Measurements from ENCODE around the gene AMOT. TPM values are rescaled to one million over a fixed set of nuclear protein-coding genes. Genes with fewer than 3 reads are reported as not detected.

AMOT gene
- total and polyA plus RNA-seq, 2 experiments from 2014 or later = 2.1 to 5.4 TPM

GRCh38 chrX:112846782-112847181 lies 6.2 kb upstream of the AMOT start:
- no peak overlapping the region for H3K27ac Mint-ChIP-seq
- DNase-seq (ENCODE audit: low spot score) (no peak), ATAC-seq (no peak)
- H2AFZ ChIP-seq = no peak overlapping the region
- H3K4me3 Mint-ChIP-seq = no peak overlapping the region
- H3K4me1 ChIP-seq (ENCODE audit: insufficient read depth) = no peaks in the 10 kb centered on the region
- H3K36me3 Mint-ChIP-seq (ENCODE audit: low read depth) = no peaks in the 10 kb centered on the region
- H3K79me2 ChIP-seq (replicated peaks; ENCODE audit: insufficient read depth) = no peaks in the 10 kb centered on the region
- H3K27me3 Mint-ChIP-seq (ENCODE audit: insufficient read depth, low read depth, poor library complexity) = no peaks in the 10 kb centered on the region
- TF ChIP-seq EZH2phosphoT487 (IDR thresholded peaks at IDR 0.05; ENCODE audit: unreplicated experiment) (no peak), EZH2 (IDR thresholded peaks at IDR 0.05; ENCODE audit: low read depth, unreplicated experiment) (no peak)
- TF ChIP-seq, protein P1, sequence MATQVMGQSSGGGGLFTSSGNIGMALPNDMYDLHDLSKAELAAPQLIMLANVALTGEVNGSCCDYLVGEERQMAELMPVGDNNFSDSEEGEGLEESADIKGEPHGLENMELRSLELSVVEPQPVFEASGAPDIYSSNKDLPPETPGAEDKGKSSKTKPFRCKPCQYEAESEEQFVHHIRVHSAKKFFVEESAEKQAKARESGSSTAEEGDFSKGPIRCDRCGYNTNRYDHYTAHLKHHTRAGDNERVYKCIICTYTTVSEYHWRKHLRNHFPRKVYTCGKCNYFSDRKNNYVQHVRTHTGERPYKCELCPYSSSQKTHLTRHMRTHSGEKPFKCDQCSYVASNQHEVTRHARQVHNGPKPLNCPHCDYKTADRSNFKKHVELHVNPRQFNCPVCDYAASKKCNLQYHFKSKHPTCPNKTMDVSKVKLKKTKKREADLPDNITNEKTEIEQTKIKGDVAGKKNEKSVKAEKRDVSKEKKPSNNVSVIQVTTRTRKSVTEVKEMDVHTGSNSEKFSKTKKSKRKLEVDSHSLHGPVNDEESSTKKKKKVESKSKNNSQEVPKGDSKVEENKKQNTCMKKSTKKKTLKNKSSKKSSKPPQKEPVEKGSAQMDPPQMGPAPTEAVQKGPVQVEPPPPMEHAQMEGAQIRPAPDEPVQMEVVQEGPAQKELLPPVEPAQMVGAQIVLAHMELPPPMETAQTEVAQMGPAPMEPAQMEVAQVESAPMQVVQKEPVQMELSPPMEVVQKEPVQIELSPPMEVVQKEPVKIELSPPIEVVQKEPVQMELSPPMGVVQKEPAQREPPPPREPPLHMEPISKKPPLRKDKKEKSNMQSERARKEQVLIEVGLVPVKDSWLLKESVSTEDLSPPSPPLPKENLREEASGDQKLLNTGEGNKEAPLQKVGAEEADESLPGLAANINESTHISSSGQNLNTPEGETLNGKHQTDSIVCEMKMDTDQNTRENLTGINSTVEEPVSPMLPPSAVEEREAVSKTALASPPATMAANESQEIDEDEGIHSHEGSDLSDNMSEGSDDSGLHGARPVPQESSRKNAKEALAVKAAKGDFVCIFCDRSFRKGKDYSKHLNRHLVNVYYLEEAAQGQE (IDR thresholded peaks at IDR 0.05; ENCODE audit: unreplicated experiment) = no peak
- H3K4me1 Mint-ChIP-seq = peaks cover 5% of the 10 kb centered on the region
- no peaks in the 10 kb centered on the region for H3K27me3 ChIP-seq (ENCODE audit: insufficient read depth)
- no peaks in the 10 kb centered on the region for H3K36me3 ChIP-seq (ENCODE audit: insufficient read depth)
- no peaks in the 10 kb centered on the region for H4K20me1 ChIP-seq (replicated peaks; ENCODE audit: insufficient read depth)
- no peak overlapping the region for H3K4me3 ChIP-seq
- H3K9me2 ChIP-seq (ENCODE audit: insufficient read depth) = no peaks in the 10 kb centered on the region
- H3K9me3 Mint-ChIP-seq = no peaks in the 10 kb centered on the region
- H3F3A ChIP-seq (replicated peaks; ENCODE audit: low read depth) = no peaks in the 10 kb centered on the region
- no peak overlapping the region for H3K27ac ChIP-seq (ENCODE audit: low read depth)
- H3K4me2 ChIP-seq = no peak overlapping the region

GRCh38 chrX:112846187-112846586 lies 5.6 kb upstream of the AMOT start:
- Mint-ChIP-seq H3K9me3 (no peaks in the 10 kb centered on the region), H3K27me3 (ENCODE audit: insufficient read depth, low read depth, poor library complexity) (no peaks in the 10 kb centered on the region), H3K4me1 (peaks cover under 1% of the 10 kb centered on the region; the same call in 1 of the 3 replicates), H3K4me3 (no peak overlapping the region), H3K27ac (no peak overlapping the region), H3K36me3 (ENCODE audit: low read depth) (no peaks in the 10 kb centered on the region)
- H3K9me2 ChIP-seq (ENCODE audit: insufficient read depth) = no peaks in the 10 kb centered on the region
- no peaks in the 10 kb centered on the region for H3K36me3 ChIP-seq (ENCODE audit: insufficient read depth)
- H3K27me3 ChIP-seq (ENCODE audit: insufficient read depth) = no peaks in the 10 kb centered on the region
- no peaks in the 10 kb centered on the region for H3K79me2 ChIP-seq (replicated peaks; ENCODE audit: insufficient read depth)
- TF ChIP-seq EZH2 (IDR thresholded peaks at IDR 0.05; ENCODE audit: low read depth, unreplicated experiment) (no peak), ETS1 (IDR thresholded peaks at IDR 0.05) (no peak)
- no peaks in the 10 kb centered on the region for H3F3A ChIP-seq (replicated peaks; ENCODE audit: low read depth)
- no peaks in the 10 kb centered on the region for H4K20me1 ChIP-seq (replicated peaks; ENCODE audit: insufficient read depth)
- no peak for ATAC-seq
- H3K4me1 ChIP-seq (ENCODE audit: insufficient read depth) = no peaks in the 10 kb centered on the region
- H3K4me3 ChIP-seq = no peak overlapping the region
- H3K27ac ChIP-seq (ENCODE audit: low read depth) = no peak overlapping the region
- no peak for DNase-seq (ENCODE audit: low spot score)
- H3K4me2 ChIP-seq = no peak overlapping the region
- H2AFZ ChIP-seq = no peak overlapping the region

GRCh38 chrX:112844250-112844649 lies 3.6 kb upstream of the AMOT start:
- Mint-ChIP-seq H3K27ac (no peak overlapping the region), H3K4me1 (peaks cover 6% of the 10 kb centered on the region), H3K9me3 (peaks cover 4% of the 10 kb centered on the region), H3K27me3 (ENCODE audit: insufficient read depth, low read depth, poor library complexity) (peaks cover 9% of the 10 kb centered on the region), H3K36me3 (ENCODE audit: low read depth) (no peaks in the 10 kb centered on the region), H3K4me3 (no peak overlapping the region)
- Histone ChIP-seq H3K4me2 (no peak overlapping the region), H3K4me1 (ENCODE audit: insufficient read depth) (peaks cover 4% of the 10 kb centered on the region; the same call in 1 of the 2 replicates), H3K79me2 (replicated peaks; ENCODE audit: insufficient read depth) (no peaks in the 10 kb centered on the region), H3K27me3 (ENCODE audit: insufficient read depth) (peaks cover 8% of the 10 kb centered on the region), H3K36me3 (ENCODE audit: insufficient read depth) (no peaks in the 10 kb centered on the region), H3F3A (replicated peaks; ENCODE audit: low read depth) (no peaks in the 10 kb centered on the region), H2AFZ (no peak overlapping the region), H3K9me2 (ENCODE audit: insufficient read depth) (no peaks in the 10 kb centered on the region), H4K20me1 (replicated peaks; ENCODE audit: insufficient read depth) (no peaks in the 10 kb centered on the region), H3K4me3 (no peak overlapping the region), H3K27ac (ENCODE audit: low read depth) (no peak overlapping the region)
- no peak for ATAC-seq
- DNase-seq (ENCODE audit: low spot score) = no peak
- no peak for TF ChIP-seq ZNF462 (CRISPR knock-in tag; IDR thresholded peaks at IDR 0.05)
- no peak for TF ChIP-seq CREB1 (CRISPR knock-in tag; IDR thresholded peaks at IDR 0.05; ENCODE audit: low read depth)

All from GM23338 (cell line).